ENCODE results near the gene ATOX1.

- TF ChIP-seq, protein P1, sequence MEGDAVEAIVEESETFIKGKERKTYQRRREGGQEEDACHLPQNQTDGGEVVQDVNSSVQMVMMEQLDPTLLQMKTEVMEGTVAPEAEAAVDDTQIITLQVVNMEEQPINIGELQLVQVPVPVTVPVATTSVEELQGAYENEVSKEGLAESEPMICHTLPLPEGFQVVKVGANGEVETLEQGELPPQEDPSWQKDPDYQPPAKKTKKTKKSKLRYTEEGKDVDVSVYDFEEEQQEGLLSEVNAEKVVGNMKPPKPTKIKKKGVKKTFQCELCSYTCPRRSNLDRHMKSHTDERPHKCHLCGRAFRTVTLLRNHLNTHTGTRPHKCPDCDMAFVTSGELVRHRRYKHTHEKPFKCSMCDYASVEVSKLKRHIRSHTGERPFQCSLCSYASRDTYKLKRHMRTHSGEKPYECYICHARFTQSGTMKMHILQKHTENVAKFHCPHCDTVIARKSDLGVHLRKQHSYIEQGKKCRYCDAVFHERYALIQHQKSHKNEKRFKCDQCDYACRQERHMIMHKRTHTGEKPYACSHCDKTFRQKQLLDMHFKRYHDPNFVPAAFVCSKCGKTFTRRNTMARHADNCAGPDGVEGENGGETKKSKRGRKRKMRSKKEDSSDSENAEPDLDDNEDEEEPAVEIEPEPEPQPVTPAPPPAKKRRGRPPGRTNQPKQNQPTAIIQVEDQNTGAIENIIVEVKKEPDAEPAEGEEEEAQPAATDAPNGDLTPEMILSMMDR (IDR thresholded peaks at IDR 0.05; ENCODE audit: low read depth, low read length), result no peak
- TF ChIP-seq EZH2phosphoT487 (IDR thresholded peaks at IDR 0.05; ENCODE audit: low read depth), result no peak
Observed at GRCh38 chr5:151738125-151738848, 20.1 kb downstream of the ATOX1 start.

All from OCI-LY3 (cell line).